ENCODE data around the gene MRPS31. TPM values are rescaled to one million over a fixed set of nuclear protein-coding genes. Genes with fewer than 3 reads are reported as not detected.

Gene MRPS31
- total RNA-seq, 1 experiment from 2014 or later: 10.9 TPM

DNA sequence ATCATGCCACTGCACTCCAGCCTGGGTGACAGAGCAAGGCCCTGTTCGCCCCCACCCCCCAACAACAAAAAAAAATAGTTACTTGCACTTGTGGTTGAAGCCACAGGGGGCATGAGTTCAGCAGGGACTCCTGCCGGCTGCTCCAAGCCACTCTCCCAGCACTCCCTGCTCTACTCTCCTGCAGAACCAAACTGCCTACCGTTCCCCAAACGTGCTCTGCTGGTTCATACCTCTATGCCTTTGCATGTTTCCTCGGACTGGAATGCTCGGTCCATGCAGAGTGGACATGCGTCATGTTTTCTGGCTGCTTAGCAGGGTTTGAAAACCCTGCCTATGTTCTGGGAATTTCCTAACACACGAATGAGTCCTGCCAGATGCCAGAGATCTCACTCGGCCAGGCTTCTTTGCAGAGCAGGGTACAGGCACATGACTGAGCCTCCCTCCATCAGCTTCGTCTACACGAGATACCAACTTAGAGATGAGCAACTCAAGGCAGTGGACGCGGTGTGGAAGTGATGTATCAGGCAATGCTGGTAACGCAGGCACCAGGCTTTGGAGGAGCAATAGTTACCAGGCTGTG, 9.9 kb upstream of the MRPS31 start:
- no peaks in the 10 kb centered on the region for H3K36me3 ChIP-seq (ENCODE audit: control insufficient read depth, insufficient read depth, low read length)
- ChIA-PET POLR2A (interaction anchor here (0.6 kb wide), 1 partner anchor 128 kb away, joined by 9 read pairs; no protein-coding TSS in a partner anchor), CTCF (no interaction called here)
- no peak overlapping the region for H3K4me3 ChIP-seq (ENCODE audit: low read depth in 2 of 2, low read length in 2 of 2)
- no peak for DNase-seq (ENCODE audit: low read depth, low spot score)
- ATAC-seq: no peak
- H3K27me3 ChIP-seq (ENCODE audit: control insufficient read depth, insufficient read depth, low read length): no peaks in the 10 kb centered on the region
- H3K27ac ChIP-seq (ENCODE audit: low read length): no peak overlapping the region
- H3K9me3 ChIP-seq (ENCODE audit: control insufficient read depth, insufficient read depth, low read depth, low read length): no peaks in the 10 kb centered on the region
- intact Hi-C loops (cut with micrococcal nuclease; ENCODE audit: unreplicated experiment) (no loop called here), in situ Hi-C loops (cut with HindIII; ENCODE audit: low pct_unique_long_range_greater_than_20kb, low sequenced_read_pairs) (no loop called here)
- no peaks in the 10 kb centered on the region for H3K4me1 ChIP-seq (ENCODE audit: control insufficient read depth, insufficient read depth, low read length)
- no TSS peak for BruUV-seq (replicated peaks)
- TF ChIP-seq, protein P1, sequence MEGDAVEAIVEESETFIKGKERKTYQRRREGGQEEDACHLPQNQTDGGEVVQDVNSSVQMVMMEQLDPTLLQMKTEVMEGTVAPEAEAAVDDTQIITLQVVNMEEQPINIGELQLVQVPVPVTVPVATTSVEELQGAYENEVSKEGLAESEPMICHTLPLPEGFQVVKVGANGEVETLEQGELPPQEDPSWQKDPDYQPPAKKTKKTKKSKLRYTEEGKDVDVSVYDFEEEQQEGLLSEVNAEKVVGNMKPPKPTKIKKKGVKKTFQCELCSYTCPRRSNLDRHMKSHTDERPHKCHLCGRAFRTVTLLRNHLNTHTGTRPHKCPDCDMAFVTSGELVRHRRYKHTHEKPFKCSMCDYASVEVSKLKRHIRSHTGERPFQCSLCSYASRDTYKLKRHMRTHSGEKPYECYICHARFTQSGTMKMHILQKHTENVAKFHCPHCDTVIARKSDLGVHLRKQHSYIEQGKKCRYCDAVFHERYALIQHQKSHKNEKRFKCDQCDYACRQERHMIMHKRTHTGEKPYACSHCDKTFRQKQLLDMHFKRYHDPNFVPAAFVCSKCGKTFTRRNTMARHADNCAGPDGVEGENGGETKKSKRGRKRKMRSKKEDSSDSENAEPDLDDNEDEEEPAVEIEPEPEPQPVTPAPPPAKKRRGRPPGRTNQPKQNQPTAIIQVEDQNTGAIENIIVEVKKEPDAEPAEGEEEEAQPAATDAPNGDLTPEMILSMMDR (IDR thresholded peaks at IDR 0.05): no peak
- TF ChIP-seq SIN3A (IDR thresholded peaks at IDR 0.05; ENCODE audit: borderline replicate concordance, insufficient read depth, low read depth, low read length) (no peak), POLR2AphosphoS5 (IDR thresholded peaks at IDR 0.05; ENCODE audit: low read depth, low read length) (no peak), TCF7L2 (IDR thresholded peaks at IDR 0.05; ENCODE audit: low read depth, low read length) (no peak)
- TF ChIP-seq, protein P2, sequence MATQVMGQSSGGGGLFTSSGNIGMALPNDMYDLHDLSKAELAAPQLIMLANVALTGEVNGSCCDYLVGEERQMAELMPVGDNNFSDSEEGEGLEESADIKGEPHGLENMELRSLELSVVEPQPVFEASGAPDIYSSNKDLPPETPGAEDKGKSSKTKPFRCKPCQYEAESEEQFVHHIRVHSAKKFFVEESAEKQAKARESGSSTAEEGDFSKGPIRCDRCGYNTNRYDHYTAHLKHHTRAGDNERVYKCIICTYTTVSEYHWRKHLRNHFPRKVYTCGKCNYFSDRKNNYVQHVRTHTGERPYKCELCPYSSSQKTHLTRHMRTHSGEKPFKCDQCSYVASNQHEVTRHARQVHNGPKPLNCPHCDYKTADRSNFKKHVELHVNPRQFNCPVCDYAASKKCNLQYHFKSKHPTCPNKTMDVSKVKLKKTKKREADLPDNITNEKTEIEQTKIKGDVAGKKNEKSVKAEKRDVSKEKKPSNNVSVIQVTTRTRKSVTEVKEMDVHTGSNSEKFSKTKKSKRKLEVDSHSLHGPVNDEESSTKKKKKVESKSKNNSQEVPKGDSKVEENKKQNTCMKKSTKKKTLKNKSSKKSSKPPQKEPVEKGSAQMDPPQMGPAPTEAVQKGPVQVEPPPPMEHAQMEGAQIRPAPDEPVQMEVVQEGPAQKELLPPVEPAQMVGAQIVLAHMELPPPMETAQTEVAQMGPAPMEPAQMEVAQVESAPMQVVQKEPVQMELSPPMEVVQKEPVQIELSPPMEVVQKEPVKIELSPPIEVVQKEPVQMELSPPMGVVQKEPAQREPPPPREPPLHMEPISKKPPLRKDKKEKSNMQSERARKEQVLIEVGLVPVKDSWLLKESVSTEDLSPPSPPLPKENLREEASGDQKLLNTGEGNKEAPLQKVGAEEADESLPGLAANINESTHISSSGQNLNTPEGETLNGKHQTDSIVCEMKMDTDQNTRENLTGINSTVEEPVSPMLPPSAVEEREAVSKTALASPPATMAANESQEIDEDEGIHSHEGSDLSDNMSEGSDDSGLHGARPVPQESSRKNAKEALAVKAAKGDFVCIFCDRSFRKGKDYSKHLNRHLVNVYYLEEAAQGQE (IDR thresholded peaks at IDR 0.05; ENCODE audit: insufficient read depth in 1 of 2, low read depth in 2 of 2, low read length in 1 of 2): no peak

DNA sequence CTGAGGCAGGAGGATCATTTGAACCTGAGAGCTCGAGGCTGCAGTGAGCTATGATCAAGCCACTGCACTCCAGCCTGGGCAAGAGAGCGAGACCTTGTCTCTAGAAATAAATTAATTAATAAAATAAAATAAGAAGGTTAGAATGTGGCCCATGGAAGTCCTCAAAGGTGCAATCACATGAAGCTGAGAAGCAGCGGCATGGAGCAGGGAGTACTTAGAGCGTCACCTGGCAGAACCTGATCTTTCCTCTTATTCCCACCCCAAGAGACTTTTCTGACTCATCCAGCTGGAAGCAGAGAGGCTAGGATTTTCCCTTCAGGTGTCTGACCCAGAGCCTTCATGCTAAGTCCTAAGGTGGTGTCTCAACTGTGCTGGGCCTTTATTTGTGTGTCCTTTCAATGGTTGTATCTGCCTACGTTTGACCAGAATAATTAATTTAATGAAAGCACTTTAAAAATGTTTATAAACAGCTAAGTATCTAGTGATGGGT, 8.9 kb upstream of the MRPS31 start:
- ChIA-PET CTCF (no interaction called here), POLR2A (no interaction called here)
- Histone ChIP-seq H3K4me3 (ENCODE audit: low read depth in 2 of 2, low read length in 2 of 2) (no peak overlapping the region), H3K4me1 (ENCODE audit: control insufficient read depth, insufficient read depth, low read length) (no peaks in the 10 kb centered on the region), H3K9me3 (ENCODE audit: control insufficient read depth, insufficient read depth, low read depth, low read length) (no peaks in the 10 kb centered on the region), H3K36me3 (ENCODE audit: control insufficient read depth, insufficient read depth, low read length) (no peaks in the 10 kb centered on the region), H3K27ac (ENCODE audit: low read length) (no peak overlapping the region), H3K27me3 (ENCODE audit: control insufficient read depth, insufficient read depth, low read length) (no peaks in the 10 kb centered on the region)
- TF ChIP-seq POLR2AphosphoS5 (IDR thresholded peaks at IDR 0.05; ENCODE audit: low read depth, low read length) (no peak), TCF7L2 (IDR thresholded peaks at IDR 0.05; ENCODE audit: low read depth, low read length) (no peak), SIN3A (IDR thresholded peaks at IDR 0.05; ENCODE audit: borderline replicate concordance, insufficient read depth, low read depth, low read length) (no peak)
- TF ChIP-seq, protein P1 (IDR thresholded peaks at IDR 0.05): no peak
- TF ChIP-seq, protein P2 (IDR thresholded peaks at IDR 0.05; ENCODE audit: insufficient read depth in 1 of 2, low read depth in 2 of 2, low read length in 1 of 2): no peak
- DNase-seq (ENCODE audit: low read depth, low spot score): no peak
- no TSS peak for BruUV-seq (replicated peaks)
- in situ Hi-C loops (cut with HindIII; ENCODE audit: low pct_unique_long_range_greater_than_20kb, low sequenced_read_pairs) (no loop called here), intact Hi-C loops (cut with micrococcal nuclease; ENCODE audit: unreplicated experiment) (no loop called here)
- ATAC-seq: no peak

Data from Panc1 (cell line).